ENCODE measurements around the gene SNRPA1.

SNRPA1 gene

DNA sequence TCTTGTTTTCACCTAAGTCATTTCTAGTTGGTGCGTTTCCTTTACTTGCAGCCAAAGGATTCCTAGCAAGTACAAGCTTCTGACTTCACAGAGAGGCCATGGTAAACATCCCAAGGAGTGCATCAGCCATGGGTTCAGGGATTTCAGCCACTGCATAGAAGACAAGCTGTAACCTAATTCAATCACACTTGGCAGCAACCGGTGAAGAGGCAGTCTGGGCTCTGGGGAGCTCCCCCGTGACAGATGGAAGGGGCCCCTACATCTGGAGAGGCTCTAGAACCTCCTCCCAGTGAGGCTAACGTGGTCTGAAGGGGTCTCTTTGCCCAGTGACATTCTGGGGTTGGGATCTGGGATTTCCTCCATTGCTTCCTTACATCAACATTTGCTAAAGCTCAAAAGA is 8.4 kb upstream of the SNRPA1 start:
- no peak overlapping the region for H3K9ac ChIP-seq
- no peaks in the 10 kb centered on the region for H3K79me2 ChIP-seq (ENCODE audit: insufficient read depth, low read depth)
- H3K4me3 ChIP-seq (IDR thresholded peaks at IDR 0.05; ENCODE audit: insufficient read depth, low read depth, low read length) = no peak overlapping the region
- TF ChIP-seq, protein P1, sequence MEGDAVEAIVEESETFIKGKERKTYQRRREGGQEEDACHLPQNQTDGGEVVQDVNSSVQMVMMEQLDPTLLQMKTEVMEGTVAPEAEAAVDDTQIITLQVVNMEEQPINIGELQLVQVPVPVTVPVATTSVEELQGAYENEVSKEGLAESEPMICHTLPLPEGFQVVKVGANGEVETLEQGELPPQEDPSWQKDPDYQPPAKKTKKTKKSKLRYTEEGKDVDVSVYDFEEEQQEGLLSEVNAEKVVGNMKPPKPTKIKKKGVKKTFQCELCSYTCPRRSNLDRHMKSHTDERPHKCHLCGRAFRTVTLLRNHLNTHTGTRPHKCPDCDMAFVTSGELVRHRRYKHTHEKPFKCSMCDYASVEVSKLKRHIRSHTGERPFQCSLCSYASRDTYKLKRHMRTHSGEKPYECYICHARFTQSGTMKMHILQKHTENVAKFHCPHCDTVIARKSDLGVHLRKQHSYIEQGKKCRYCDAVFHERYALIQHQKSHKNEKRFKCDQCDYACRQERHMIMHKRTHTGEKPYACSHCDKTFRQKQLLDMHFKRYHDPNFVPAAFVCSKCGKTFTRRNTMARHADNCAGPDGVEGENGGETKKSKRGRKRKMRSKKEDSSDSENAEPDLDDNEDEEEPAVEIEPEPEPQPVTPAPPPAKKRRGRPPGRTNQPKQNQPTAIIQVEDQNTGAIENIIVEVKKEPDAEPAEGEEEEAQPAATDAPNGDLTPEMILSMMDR (conservative IDR thresholded peaks at IDR 0.05; ENCODE audit: low read depth, low read length) = no peak
- H3K36me3 ChIP-seq (ENCODE audit: insufficient read depth) = no peaks in the 10 kb centered on the region
- no peaks in the 10 kb centered on the region for H3K4me1 ChIP-seq (ENCODE audit: low read depth, poor library complexity, severe bottlenecking)
- H2AFZ ChIP-seq (ENCODE audit: low read depth) = no peak overlapping the region
- no peaks in the 10 kb centered on the region for H4K20me1 ChIP-seq (ENCODE audit: insufficient read depth)
- no peak overlapping the region for H3K4me2 ChIP-seq
- no peak overlapping the region for H3K27ac ChIP-seq
- no peaks in the 10 kb centered on the region for H3K27me3 ChIP-seq (ENCODE audit: insufficient read depth, low read depth)

DNA sequence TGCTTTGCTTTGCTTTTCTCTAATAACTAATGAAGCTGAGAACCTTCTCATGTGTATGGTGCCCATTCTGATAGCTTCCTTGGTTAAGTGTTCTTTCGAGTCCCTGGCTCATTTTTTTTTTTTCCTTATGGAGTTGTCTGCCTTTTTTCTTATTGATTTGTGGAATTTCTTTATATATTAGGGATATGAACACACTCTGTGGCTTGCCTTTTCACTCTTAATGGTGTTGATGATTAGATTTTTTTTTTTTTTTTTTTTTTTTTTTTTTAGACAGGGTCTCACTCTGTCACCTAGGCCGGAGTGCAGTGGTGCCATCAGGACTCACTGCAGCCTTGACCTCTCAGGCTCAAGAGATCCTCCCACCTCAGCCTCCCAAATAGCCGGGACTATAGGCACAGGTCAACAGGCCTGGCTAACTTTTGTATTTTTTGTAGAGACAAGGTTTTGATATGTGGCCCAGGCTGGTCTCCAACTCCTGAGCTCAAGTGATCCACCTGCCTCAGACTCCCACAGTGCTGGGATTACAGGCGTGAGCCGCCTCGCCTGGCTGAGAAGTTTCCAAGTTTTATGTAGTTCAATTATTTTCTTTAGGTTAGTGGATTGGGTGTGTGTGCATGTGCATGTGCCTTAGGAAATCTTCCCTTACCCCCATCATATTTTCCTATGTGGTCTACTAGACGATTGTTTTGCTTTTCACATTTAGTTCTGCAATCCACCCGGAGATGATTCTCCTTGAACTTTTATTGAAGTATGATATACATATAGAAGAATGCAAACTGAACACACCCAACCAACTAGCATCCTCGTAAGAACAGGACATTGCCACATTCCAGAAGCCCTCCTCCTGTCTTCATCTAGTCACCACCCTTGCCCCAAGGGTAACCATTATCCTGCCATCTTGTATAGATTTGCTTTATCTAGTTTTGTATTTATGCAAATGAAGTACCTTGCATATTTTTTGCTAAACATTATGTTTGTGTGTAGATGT is 1.7 kb upstream of the SNRPA1 start:
- H3K27me3 ChIP-seq (ENCODE audit: insufficient read depth, low read depth) = no peaks in the 10 kb centered on the region
- H2AFZ ChIP-seq (ENCODE audit: low read depth) = no peak overlapping the region
- TF ChIP-seq, protein P1 (conservative IDR thresholded peaks at IDR 0.05; ENCODE audit: low read depth, low read length) = no peak
- peaks cover 9% of the 10 kb centered on the region for H3K36me3 ChIP-seq (ENCODE audit: insufficient read depth)
- no peak overlapping the region for H3K4me3 ChIP-seq (IDR thresholded peaks at IDR 0.05; ENCODE audit: insufficient read depth, low read depth, low read length)
- H3K9ac ChIP-seq = no peak overlapping the region
- peaks cover 31% of the 10 kb centered on the region for H3K79me2 ChIP-seq (ENCODE audit: insufficient read depth, low read depth)
- H3K27ac ChIP-seq = no peak overlapping the region
- peaks cover 5% of the 10 kb centered on the region for H4K20me1 ChIP-seq (ENCODE audit: insufficient read depth)
- peaks cover 19% of the 10 kb centered on the region for H3K4me1 ChIP-seq (ENCODE audit: low read depth, poor library complexity, severe bottlenecking)
- peak overlapping the region; percentile 76; the same call in 1 of the 2 replicates for H3K4me2 ChIP-seq

DNA sequence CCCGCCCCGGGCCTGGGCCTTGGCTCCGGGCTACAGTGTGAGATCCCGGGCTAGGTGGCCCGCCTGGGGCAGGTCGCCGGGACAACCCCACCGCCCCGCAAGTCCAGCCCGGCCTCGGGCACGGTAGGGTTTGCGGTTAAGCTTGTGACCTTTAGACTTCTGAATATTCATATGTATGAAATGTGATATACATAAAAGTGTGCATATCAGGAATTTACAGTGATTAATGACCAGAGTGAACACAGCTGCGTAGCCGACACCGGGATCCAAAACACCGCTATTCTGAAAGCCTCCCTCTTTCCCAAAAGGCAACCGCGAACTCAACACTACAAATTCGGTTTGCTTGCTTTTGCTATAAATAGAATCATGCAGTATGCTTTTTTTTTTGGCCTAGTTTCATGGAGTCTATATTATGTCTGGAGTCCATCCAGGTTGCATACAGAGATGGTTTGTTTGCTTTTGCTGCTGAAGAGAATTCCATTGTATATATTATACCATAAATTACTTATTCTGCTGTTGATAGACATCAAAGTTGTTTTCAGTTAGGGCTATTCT is 636 bp upstream of the SNRPA1 start:
- Histone ChIP-seq H2AFZ (ENCODE audit: low read depth) (peak overlapping the region; percentile 87), H3K79me2 (ENCODE audit: insufficient read depth, low read depth) (peaks cover 42% of the 10 kb centered on the region)
- TF ChIP-seq, protein P1 (conservative IDR thresholded peaks at IDR 0.05; ENCODE audit: low read depth, low read length) = no peak

DNA sequence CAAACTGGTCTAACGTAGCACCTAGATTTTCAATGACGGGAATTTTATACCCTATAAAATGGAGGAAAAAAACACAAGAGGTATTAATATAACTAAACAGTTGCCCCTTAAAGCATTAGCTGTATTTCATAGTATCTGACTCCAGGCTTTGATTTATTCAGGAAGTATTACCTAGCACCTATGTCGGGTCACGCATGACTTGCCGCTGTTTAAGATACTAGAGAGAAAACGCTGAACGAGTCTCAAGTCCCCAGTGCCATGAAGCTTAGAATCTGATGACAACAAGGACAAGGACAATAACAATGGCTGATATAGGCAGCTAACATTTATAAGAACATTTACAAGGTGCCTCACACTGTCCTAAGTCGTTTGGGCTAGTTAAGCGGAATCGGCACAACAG is 1.9 kb downstream of the SNRPA1 start:
- peaks cover 23% of the 10 kb centered on the region for H3K36me3 ChIP-seq (ENCODE audit: insufficient read depth)
- no peak overlapping the region for H3K9ac ChIP-seq
- H3K27ac ChIP-seq = no peak overlapping the region; the same call in 1 of the 2 replicates
- H4K20me1 ChIP-seq (ENCODE audit: insufficient read depth) = peaks cover 5% of the 10 kb centered on the region
- TF ChIP-seq, protein P1 (conservative IDR thresholded peaks at IDR 0.05; ENCODE audit: low read depth, low read length) = no peak
- no peak overlapping the region for H3K4me3 ChIP-seq (IDR thresholded peaks at IDR 0.05; ENCODE audit: insufficient read depth, low read depth, low read length)
- H3K27me3 ChIP-seq (ENCODE audit: insufficient read depth, low read depth) = no peaks in the 10 kb centered on the region
- peaks cover 19% of the 10 kb centered on the region for H3K4me1 ChIP-seq (ENCODE audit: low read depth, poor library complexity, severe bottlenecking)
- peak overlapping the region; percentile 76 for H3K4me2 ChIP-seq
- H3K79me2 ChIP-seq (ENCODE audit: insufficient read depth, low read depth) = peaks cover 66% of the 10 kb centered on the region
- H2AFZ ChIP-seq (ENCODE audit: low read depth) = no peak overlapping the region

More for the DNA sequence above, 636 bp upstream of the SNRPA1 start:
- peak overlapping the region; percentile 95; the same call in 1 of the 2 replicates for H3K9ac ChIP-seq
- peaks cover 5% of the 10 kb centered on the region for H4K20me1 ChIP-seq (ENCODE audit: insufficient read depth)
- H3K36me3 ChIP-seq (ENCODE audit: insufficient read depth) = peaks cover 9% of the 10 kb centered on the region
- peaks cover 19% of the 10 kb centered on the region for H3K4me1 ChIP-seq (ENCODE audit: low read depth, poor library complexity, severe bottlenecking)
- H3K27me3 ChIP-seq (ENCODE audit: insufficient read depth, low read depth) = no peaks in the 10 kb centered on the region
- H3K4me2 ChIP-seq = peak overlapping the region; percentile 76
- H3K27ac ChIP-seq = peak overlapping the region; percentile 96
- no peak overlapping the region for H3K4me3 ChIP-seq (IDR thresholded peaks at IDR 0.05; ENCODE audit: insufficient read depth, low read depth, low read length)
